ENCODE measurements around the gene F12. TPM values are rescaled to one million over a fixed set of nuclear protein-coding genes. Genes with fewer than 3 reads are reported as not detected.

The F12 gene
- total RNA-seq, 1 experiment from 2014 or later: 13.4 TPM

GRCh38 chr5:177440211-177440989 lies 31.0 kb upstream of the F12 start:
- Histone ChIP-seq H3K27ac (ENCODE audit: low read length) (no peak overlapping the region), H3K9me3 (ENCODE audit: control insufficient read depth, insufficient read depth, low read depth, low read length) (no peaks in the 10 kb centered on the region), H3K27me3 (ENCODE audit: control insufficient read depth, insufficient read depth, low read length) (no peaks in the 10 kb centered on the region), H3K4me3 (ENCODE audit: low read depth in 2 of 2, low read length in 2 of 2) (no peak overlapping the region), H3K36me3 (ENCODE audit: control insufficient read depth, insufficient read depth, low read length) (no peaks in the 10 kb centered on the region), H3K4me1 (ENCODE audit: control insufficient read depth, insufficient read depth, low read length) (peaks cover 16% of the 10 kb centered on the region)
- in situ Hi-C loops (cut with HindIII; ENCODE audit: low pct_unique_long_range_greater_than_20kb, low sequenced_read_pairs): no loop called here
- DNase-seq (ENCODE audit: low read depth, low spot score) (no peak), ATAC-seq (0 out of 2 replicates have a peak, but pooled peaks have one; percentile 1)
- TF ChIP-seq POLR2AphosphoS5 (IDR thresholded peaks at IDR 0.05; ENCODE audit: low read depth, low read length): peak; percentile 22; the same call in 1 of the 2 replicates
- TF ChIP-seq, protein P1, sequence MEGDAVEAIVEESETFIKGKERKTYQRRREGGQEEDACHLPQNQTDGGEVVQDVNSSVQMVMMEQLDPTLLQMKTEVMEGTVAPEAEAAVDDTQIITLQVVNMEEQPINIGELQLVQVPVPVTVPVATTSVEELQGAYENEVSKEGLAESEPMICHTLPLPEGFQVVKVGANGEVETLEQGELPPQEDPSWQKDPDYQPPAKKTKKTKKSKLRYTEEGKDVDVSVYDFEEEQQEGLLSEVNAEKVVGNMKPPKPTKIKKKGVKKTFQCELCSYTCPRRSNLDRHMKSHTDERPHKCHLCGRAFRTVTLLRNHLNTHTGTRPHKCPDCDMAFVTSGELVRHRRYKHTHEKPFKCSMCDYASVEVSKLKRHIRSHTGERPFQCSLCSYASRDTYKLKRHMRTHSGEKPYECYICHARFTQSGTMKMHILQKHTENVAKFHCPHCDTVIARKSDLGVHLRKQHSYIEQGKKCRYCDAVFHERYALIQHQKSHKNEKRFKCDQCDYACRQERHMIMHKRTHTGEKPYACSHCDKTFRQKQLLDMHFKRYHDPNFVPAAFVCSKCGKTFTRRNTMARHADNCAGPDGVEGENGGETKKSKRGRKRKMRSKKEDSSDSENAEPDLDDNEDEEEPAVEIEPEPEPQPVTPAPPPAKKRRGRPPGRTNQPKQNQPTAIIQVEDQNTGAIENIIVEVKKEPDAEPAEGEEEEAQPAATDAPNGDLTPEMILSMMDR (IDR thresholded peaks at IDR 0.05): no peak
- BruUV-seq (replicated peaks): no TSS peak
- intact Hi-C loops (cut with micrococcal nuclease; ENCODE audit: unreplicated experiment): no loop called here
- CTCF ChIA-PET: interaction anchor here (0.7 kb wide), 1 partner anchor 14 kb away, joined by 3 read pairs; no protein-coding TSS in a partner anchor
- POLR2A ChIA-PET: no interaction called here

- Histone ChIP-seq H3K9me3 (ENCODE audit: control insufficient read depth, insufficient read depth, low read depth, low read length) (no peaks in the 10 kb centered on the region), H3K36me3 (ENCODE audit: control insufficient read depth, insufficient read depth, low read length) (no peaks in the 10 kb centered on the region), H3K27ac (ENCODE audit: low read length) (no peak overlapping the region), H3K4me3 (ENCODE audit: low read depth in 2 of 2, low read length in 2 of 2) (no peak overlapping the region), H3K27me3 (ENCODE audit: control insufficient read depth, insufficient read depth, low read length) (no peaks in the 10 kb centered on the region), H3K4me1 (ENCODE audit: control insufficient read depth, insufficient read depth, low read length) (peaks cover 8% of the 10 kb centered on the region)
- ChIA-PET CTCF (interaction anchor here (0.7 kb wide), 1 partner anchor 14 kb away, joined by 3 read pairs; no protein-coding TSS in a partner anchor), POLR2A (no interaction called here)
- no peak for DNase-seq (ENCODE audit: low read depth, low spot score)
- BruUV-seq (replicated peaks): no TSS peak
- in situ Hi-C loops (cut with HindIII; ENCODE audit: low pct_unique_long_range_greater_than_20kb, low sequenced_read_pairs) (no loop called here), intact Hi-C loops (cut with micrococcal nuclease; ENCODE audit: unreplicated experiment) (no loop called here)
- no peak for TF ChIP-seq TCF7L2 (IDR thresholded peaks at IDR 0.05; ENCODE audit: low read depth, low read length)
- TF ChIP-seq, protein P1 (IDR thresholded peaks at IDR 0.05): no peak
- no peak for TF ChIP-seq SIN3A (IDR thresholded peaks at IDR 0.05; ENCODE audit: borderline replicate concordance, insufficient read depth, low read depth, low read length)
- TF ChIP-seq, protein P2, sequence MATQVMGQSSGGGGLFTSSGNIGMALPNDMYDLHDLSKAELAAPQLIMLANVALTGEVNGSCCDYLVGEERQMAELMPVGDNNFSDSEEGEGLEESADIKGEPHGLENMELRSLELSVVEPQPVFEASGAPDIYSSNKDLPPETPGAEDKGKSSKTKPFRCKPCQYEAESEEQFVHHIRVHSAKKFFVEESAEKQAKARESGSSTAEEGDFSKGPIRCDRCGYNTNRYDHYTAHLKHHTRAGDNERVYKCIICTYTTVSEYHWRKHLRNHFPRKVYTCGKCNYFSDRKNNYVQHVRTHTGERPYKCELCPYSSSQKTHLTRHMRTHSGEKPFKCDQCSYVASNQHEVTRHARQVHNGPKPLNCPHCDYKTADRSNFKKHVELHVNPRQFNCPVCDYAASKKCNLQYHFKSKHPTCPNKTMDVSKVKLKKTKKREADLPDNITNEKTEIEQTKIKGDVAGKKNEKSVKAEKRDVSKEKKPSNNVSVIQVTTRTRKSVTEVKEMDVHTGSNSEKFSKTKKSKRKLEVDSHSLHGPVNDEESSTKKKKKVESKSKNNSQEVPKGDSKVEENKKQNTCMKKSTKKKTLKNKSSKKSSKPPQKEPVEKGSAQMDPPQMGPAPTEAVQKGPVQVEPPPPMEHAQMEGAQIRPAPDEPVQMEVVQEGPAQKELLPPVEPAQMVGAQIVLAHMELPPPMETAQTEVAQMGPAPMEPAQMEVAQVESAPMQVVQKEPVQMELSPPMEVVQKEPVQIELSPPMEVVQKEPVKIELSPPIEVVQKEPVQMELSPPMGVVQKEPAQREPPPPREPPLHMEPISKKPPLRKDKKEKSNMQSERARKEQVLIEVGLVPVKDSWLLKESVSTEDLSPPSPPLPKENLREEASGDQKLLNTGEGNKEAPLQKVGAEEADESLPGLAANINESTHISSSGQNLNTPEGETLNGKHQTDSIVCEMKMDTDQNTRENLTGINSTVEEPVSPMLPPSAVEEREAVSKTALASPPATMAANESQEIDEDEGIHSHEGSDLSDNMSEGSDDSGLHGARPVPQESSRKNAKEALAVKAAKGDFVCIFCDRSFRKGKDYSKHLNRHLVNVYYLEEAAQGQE (IDR thresholded peaks at IDR 0.05; ENCODE audit: insufficient read depth in 1 of 2, low read depth in 2 of 2, low read length in 1 of 2): no peak
- TF ChIP-seq POLR2AphosphoS5 (IDR thresholded peaks at IDR 0.05; ENCODE audit: low read depth, low read length): no peak
- ATAC-seq: no peak
Measured at GRCh38 chr5:177439518-177440053, 30.2 kb upstream of the F12 start.

All from Panc1 (cell line).